Measurements from ENCODE around the gene GRK3. TPM values are rescaled to one million over a fixed set of nuclear protein-coding genes. Genes with fewer than 3 reads are reported as not detected.
"Not testable (repeated sequence)": the region's sequence is repeated elsewhere in the genome, so short reads cannot be mapped to it uniquely, and the experiment has no call there.

Gene GRK3
- total RNA-seq, 4 donors from 2014 or later, result 17.2 to 45.1 (median 27.1) TPM

GRCh38 chr22:25582946-25583345 is 18.5 kb downstream of the GRK3 start:
- DNase-seq (ENCODE audit: low spot score) (no peak), ATAC-seq (ENCODE audit: low FRiP score) (no peak)
- TF ChIP-seq CTCF (IDR thresholded peaks at IDR 0.05), result no peak

- DNase-seq (ENCODE audit: low spot score); ATAC-seq (ENCODE audit: low FRiP score): not testable (repeated sequence)
Measured at GRCh38 chr22:25584993-25585392, 20.5 kb downstream of the GRK3 start.

GRCh38 chr22:25589664-25590063 is 25.2 kb downstream of the GRK3 start:
- not testable (repeated sequence) for DNase-seq (ENCODE audit: low spot score); ATAC-seq (ENCODE audit: low FRiP score)

GRCh38 chr22:25593323-25593722 is 28.8 kb downstream of the GRK3 start:
- not testable (repeated sequence) for ATAC-seq (ENCODE audit: low FRiP score); DNase-seq (ENCODE audit: low spot score)

GRCh38 chr22:25598609-25599008 is 34.1 kb downstream of the GRK3 start:
- no peak for ATAC-seq (ENCODE audit: low FRiP score)
- TF ChIP-seq CTCF (IDR thresholded peaks at IDR 0.05), result no peak
- DNase-seq (ENCODE audit: low spot score), result no peak

- TF ChIP-seq CTCF (IDR thresholded peaks at IDR 0.05), result no peak
- no peak for ATAC-seq (ENCODE audit: low FRiP score)
Measured at GRCh38 chr22:25602445-25602844, 38.0 kb downstream of the GRK3 start.

GRCh38 chr22:25602916-25603315 is 38.4 kb downstream of the GRK3 start:
- no peak for TF ChIP-seq CTCF (IDR thresholded peaks at IDR 0.05)
- DNase-seq (ENCODE audit: low spot score) (no peak), ATAC-seq (ENCODE audit: low FRiP score) (no peak)

More at GRCh38 chr22:25602445-25602844, 38.0 kb downstream of the GRK3 start:
- no peak for DNase-seq (ENCODE audit: low spot score)

GRCh38 chr22:25605146-25605545 is 40.7 kb downstream of the GRK3 start:
- not testable (repeated sequence) for DNase-seq (ENCODE audit: low spot score); ATAC-seq (ENCODE audit: low FRiP score)

GRCh38 chr22:25605565-25605964 is 41.1 kb downstream of the GRK3 start:
- ATAC-seq (ENCODE audit: low FRiP score); DNase-seq (ENCODE audit: low spot score): not testable (repeated sequence)

GRCh38 chr22:25611284-25611683 is 46.8 kb downstream of the GRK3 start:
- not testable (repeated sequence) for ATAC-seq (ENCODE audit: low FRiP score); DNase-seq (ENCODE audit: low spot score)

GRCh38 chr22:25613131-25613530 is 48.7 kb downstream of the GRK3 start:
- DNase-seq (ENCODE audit: low spot score); ATAC-seq (ENCODE audit: low FRiP score): not testable (repeated sequence)

- not testable (repeated sequence) for DNase-seq (ENCODE audit: low spot score); ATAC-seq (ENCODE audit: low FRiP score)
Measured at GRCh38 chr22:25613558-25613957, 49.1 kb downstream of the GRK3 start.

GRCh38 chr22:25614791-25615190 is 50.3 kb downstream of the GRK3 start:
- ATAC-seq (ENCODE audit: low FRiP score), result not testable (repeated sequence)

More at GRCh38 chr22:25614791-25615190, 50.3 kb downstream of the GRK3 start:
- not testable (repeated sequence) for DNase-seq (ENCODE audit: low spot score)

Measured in omental fat pad (tissue), 4 donors.